ENCODE measurements around the gene UTF1.

DNA sequence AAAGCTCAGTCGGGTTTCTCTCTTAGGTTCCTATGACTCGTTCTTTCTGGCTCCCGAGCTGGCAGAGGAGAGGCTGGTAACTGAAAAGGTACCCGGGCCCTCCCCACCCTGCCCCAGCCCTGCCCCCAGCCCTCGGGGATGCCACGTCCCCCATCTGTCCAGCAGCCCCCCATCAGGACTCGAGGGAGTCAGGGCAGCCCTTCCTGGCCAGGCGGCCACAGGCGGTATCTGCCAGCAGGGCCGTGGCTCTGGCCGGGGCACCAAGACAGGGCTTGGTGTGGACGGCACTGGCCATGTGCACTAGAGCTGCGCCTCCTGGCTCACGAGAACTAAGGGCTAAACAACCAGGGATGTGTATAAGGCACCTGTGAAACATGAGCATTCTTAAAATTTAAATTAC is 40.3 kb upstream of the UTF1 start:
- TF ChIP-seq, protein P1, sequence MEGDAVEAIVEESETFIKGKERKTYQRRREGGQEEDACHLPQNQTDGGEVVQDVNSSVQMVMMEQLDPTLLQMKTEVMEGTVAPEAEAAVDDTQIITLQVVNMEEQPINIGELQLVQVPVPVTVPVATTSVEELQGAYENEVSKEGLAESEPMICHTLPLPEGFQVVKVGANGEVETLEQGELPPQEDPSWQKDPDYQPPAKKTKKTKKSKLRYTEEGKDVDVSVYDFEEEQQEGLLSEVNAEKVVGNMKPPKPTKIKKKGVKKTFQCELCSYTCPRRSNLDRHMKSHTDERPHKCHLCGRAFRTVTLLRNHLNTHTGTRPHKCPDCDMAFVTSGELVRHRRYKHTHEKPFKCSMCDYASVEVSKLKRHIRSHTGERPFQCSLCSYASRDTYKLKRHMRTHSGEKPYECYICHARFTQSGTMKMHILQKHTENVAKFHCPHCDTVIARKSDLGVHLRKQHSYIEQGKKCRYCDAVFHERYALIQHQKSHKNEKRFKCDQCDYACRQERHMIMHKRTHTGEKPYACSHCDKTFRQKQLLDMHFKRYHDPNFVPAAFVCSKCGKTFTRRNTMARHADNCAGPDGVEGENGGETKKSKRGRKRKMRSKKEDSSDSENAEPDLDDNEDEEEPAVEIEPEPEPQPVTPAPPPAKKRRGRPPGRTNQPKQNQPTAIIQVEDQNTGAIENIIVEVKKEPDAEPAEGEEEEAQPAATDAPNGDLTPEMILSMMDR (IDR thresholded peaks at IDR 0.05) = no peak
- no peak for TF ChIP-seq POLR2A (IDR thresholded peaks at IDR 0.05)

Data from esophagus squamous epithelium (tissue), 4 donors.